Measurements from ENCODE around the gene ZNF81. TPM values are rescaled to one million over a fixed set of nuclear protein-coding genes. Genes with fewer than 3 reads are reported as not detected.

Gene ZNF81
- total RNA-seq, 1 experiment from 2014 or later = 6.1 TPM

DNA sequence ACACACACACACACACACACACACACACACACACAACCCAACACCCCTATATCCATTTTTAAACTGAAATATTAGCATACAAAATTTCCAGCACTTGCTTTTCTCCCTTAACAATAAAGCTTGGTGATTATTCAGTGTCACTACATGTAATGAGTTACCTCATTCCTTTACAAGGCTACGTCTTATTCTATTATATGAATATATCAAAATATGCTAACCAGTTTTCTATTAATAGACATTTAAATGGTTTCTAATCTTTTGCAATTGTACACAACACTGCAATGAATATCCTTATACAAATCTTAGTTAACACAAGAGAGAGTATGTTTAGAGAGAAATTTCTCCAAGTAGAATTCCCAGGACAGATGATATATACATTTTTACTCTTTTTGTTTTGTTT lies 14.2 kb downstream of the ZNF81 start:
- H3K79me2 ChIP-seq (ENCODE audit: low read length) = no peaks in the 10 kb centered on the region
- no peak overlapping the region for H2AFZ ChIP-seq (ENCODE audit: low read length)
- no peaks in the 10 kb centered on the region for H3K9me3 ChIP-seq (ENCODE audit: low read length)
- H3K4me1 ChIP-seq (ENCODE audit: low read length) = peaks cover 13% of the 10 kb centered on the region
- no peak overlapping the region for H3K9ac ChIP-seq (ENCODE audit: low read length)
- no peaks in the 10 kb centered on the region for H3K27me3 ChIP-seq (ENCODE audit: low read length)
- H3K4me3 ChIP-seq (ENCODE audit: low read length) = no peak overlapping the region
- no peaks in the 10 kb centered on the region for H3K9me2 ChIP-seq (replicated peaks; ENCODE audit: insufficient read depth, low read length)
- no peaks in the 10 kb centered on the region for H4K20me1 ChIP-seq (ENCODE audit: insufficient read depth, low read depth, low read length)
- no peak for DNase-seq
- no peak overlapping the region for H3K4me2 ChIP-seq (ENCODE audit: low read depth, low read length, poor library complexity, severe bottlenecking)
- 0 out of 2 replicates have a peak, but pooled peaks cover 4% of the 10 kb centered on the region for H3K36me3 ChIP-seq (ENCODE audit: insufficient read depth, low read length)
- H3K27ac ChIP-seq (ENCODE audit: low read length) = no peak overlapping the region

DNA sequence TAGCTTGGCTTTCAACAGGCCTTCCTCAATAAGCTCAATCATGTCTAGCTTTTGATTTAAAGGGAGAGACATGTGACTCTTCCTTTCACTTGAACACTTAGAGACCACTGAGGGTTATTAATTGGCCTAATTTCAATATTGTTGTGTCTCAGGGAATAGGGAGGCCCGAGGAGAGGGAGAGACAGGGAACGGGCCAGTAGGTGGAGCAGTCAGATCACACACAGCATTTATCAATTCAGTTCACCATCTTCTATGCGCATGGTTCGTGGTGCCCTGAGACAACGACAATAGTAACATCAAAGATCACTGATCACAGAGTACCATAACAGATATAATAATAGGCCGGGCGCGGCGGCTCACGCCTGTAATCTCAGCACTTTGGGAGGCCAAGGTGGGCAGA lies 17.8 kb downstream of the ZNF81 start:
- H3K9ac ChIP-seq (ENCODE audit: low read length) = no peak overlapping the region
- H3K36me3 ChIP-seq (ENCODE audit: insufficient read depth, low read length) = no peaks in the 10 kb centered on the region
- H3K4me2 ChIP-seq (ENCODE audit: low read depth, low read length, poor library complexity, severe bottlenecking) = no peak overlapping the region
- H3K79me2 ChIP-seq (ENCODE audit: low read length) = no peaks in the 10 kb centered on the region
- no peaks in the 10 kb centered on the region for H4K20me1 ChIP-seq (ENCODE audit: insufficient read depth, low read depth, low read length)
- peaks cover 8% of the 10 kb centered on the region for H3K4me1 ChIP-seq (ENCODE audit: low read length)
- H3K27me3 ChIP-seq (ENCODE audit: low read length) = no peaks in the 10 kb centered on the region
- H3K9me2 ChIP-seq (replicated peaks; ENCODE audit: insufficient read depth, low read length) = no peaks in the 10 kb centered on the region
- DNase-seq = no peak
- no peak overlapping the region for H3K27ac ChIP-seq (ENCODE audit: low read length)
- H3K9me3 ChIP-seq (ENCODE audit: low read length) = no peaks in the 10 kb centered on the region
- H2AFZ ChIP-seq (ENCODE audit: low read length) = no peak overlapping the region
- H3K4me3 ChIP-seq (ENCODE audit: low read length) = no peak overlapping the region

DNA sequence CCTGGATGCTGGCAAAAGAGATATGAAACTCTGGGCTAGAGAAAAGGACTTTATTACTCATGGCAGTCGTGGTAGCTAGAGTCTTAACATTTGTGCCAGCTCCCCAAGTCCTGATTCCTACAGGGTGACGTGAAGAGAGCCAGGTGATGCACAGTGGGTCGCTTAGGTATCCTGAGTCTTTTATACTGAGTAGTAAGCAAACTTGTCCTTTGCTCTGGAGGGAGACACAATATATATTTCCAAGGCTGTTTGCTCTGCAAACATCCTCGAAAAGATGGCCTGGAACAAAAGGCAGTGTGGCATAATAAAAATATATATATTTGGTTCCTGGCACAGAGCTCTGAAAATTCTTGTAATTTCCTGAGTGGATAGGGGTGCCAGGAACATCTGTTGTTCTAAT lies 23.0 kb downstream of the ZNF81 start:
- Histone ChIP-seq H3K9me3 (ENCODE audit: low read length) (no peaks in the 10 kb centered on the region), H3K9ac (ENCODE audit: low read length) (no peak overlapping the region), H2AFZ (ENCODE audit: low read length) (no peak overlapping the region), H3K27me3 (ENCODE audit: low read length) (no peaks in the 10 kb centered on the region), H3K4me2 (ENCODE audit: low read depth, low read length, poor library complexity, severe bottlenecking) (no peak overlapping the region), H3K27ac (ENCODE audit: low read length) (no peak overlapping the region), H4K20me1 (ENCODE audit: insufficient read depth, low read depth, low read length) (no peaks in the 10 kb centered on the region), H3K4me1 (ENCODE audit: low read length) (no peaks in the 10 kb centered on the region), H3K36me3 (ENCODE audit: insufficient read depth, low read length) (no peaks in the 10 kb centered on the region), H3K79me2 (ENCODE audit: low read length) (no peaks in the 10 kb centered on the region), H3K4me3 (ENCODE audit: low read length) (no peak overlapping the region), H3K9me2 (replicated peaks; ENCODE audit: insufficient read depth, low read length) (no peaks in the 10 kb centered on the region)
- no peak for DNase-seq

DNA sequence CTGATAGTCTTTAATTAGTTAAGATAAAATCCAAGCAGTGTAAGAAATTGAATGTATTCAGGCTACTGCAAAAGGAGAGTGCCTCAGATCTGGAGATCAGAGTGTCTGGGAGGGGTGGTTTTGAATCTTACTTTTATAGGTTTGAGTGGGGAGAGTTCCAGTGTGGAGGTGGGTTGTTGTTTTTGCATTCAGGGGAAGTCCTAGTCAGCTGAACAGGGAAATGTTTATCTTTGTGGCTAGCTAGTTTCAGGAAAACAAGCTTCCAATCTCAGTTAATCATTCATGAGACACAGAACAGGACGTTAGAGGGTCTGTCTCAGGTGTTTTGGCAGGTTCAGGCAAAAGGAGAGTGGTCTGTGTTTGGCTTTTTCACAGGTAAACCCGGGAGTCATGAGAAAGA lies 26.0 kb downstream of the ZNF81 start:
- no peaks in the 10 kb centered on the region for H3K27me3 ChIP-seq (ENCODE audit: low read length)
- no peak overlapping the region for H3K27ac ChIP-seq (ENCODE audit: low read length)
- H3K9ac ChIP-seq (ENCODE audit: low read length) = no peak overlapping the region
- no peaks in the 10 kb centered on the region for H4K20me1 ChIP-seq (ENCODE audit: insufficient read depth, low read depth, low read length)
- H3K9me2 ChIP-seq (replicated peaks; ENCODE audit: insufficient read depth, low read length) = no peaks in the 10 kb centered on the region
- H3K4me2 ChIP-seq (ENCODE audit: low read depth, low read length, poor library complexity, severe bottlenecking) = no peak overlapping the region
- H3K4me3 ChIP-seq (ENCODE audit: low read length) = no peak overlapping the region
- no peaks in the 10 kb centered on the region for H3K4me1 ChIP-seq (ENCODE audit: low read length)
- no peaks in the 10 kb centered on the region for H3K9me3 ChIP-seq (ENCODE audit: low read length)
- no peaks in the 10 kb centered on the region for H3K36me3 ChIP-seq (ENCODE audit: insufficient read depth, low read length)
- H3K79me2 ChIP-seq (ENCODE audit: low read length) = no peaks in the 10 kb centered on the region
- H2AFZ ChIP-seq (ENCODE audit: low read length) = no peak overlapping the region
- DNase-seq = no peak

DNA sequence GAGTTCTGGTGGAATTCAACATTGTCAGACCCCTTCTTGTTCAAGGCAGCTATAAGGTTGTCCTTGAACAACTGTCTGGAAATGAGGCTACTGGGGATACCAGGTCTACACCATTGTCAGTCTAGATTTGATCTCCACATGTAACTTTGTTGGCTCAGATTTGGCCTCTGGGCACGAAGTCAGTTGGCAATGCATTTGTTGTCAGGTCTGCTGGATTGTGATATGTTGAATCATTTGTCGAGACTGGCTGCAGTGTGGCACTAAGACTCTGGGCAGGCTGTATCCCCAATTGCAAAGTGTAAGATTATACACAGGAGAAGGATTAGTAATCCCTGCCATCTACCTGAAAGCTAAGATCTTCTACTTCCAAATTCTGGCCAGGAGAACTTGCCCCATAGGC lies 26.5 kb downstream of the ZNF81 start:
- H2AFZ ChIP-seq (ENCODE audit: low read length) = no peak overlapping the region
- no peaks in the 10 kb centered on the region for H3K9me3 ChIP-seq (ENCODE audit: low read length)
- DNase-seq = no peak

DNA sequence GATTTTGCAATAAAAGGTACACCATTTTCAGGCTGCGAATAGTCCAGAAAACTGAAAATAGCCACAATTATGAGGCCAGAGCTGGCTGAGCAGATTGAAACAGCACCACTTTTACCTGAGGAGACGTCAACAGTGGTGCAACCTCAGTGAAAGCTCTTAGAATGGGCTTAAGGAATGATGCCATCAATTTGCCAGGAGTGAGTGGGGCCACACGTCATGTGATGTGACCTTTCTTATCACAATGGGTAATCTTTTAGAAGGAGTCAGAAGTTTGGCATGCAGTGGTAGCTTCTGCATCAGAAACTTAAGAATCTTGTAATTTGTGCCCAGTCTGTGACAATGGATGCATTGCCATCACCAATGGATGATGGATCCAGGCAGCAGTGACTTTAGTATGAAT lies 27.6 kb downstream of the ZNF81 start:
- H3K4me3 ChIP-seq (ENCODE audit: low read length) = no peak overlapping the region
- H3K27ac ChIP-seq (ENCODE audit: low read length) = no peak overlapping the region
- no peak overlapping the region for H2AFZ ChIP-seq (ENCODE audit: low read length)
- H3K4me2 ChIP-seq (ENCODE audit: low read depth, low read length, poor library complexity, severe bottlenecking) = no peak overlapping the region
- H3K4me1 ChIP-seq (ENCODE audit: low read length) = no peaks in the 10 kb centered on the region
- no peaks in the 10 kb centered on the region for H3K36me3 ChIP-seq (ENCODE audit: insufficient read depth, low read length)
- H3K27me3 ChIP-seq (ENCODE audit: low read length) = no peaks in the 10 kb centered on the region
- H4K20me1 ChIP-seq (ENCODE audit: insufficient read depth, low read depth, low read length) = no peaks in the 10 kb centered on the region
- no peaks in the 10 kb centered on the region for H3K9me2 ChIP-seq (replicated peaks; ENCODE audit: insufficient read depth, low read length)
- no peaks in the 10 kb centered on the region for H3K9me3 ChIP-seq (ENCODE audit: low read length)
- H3K9ac ChIP-seq (ENCODE audit: low read length) = no peak overlapping the region
- no peak for DNase-seq
- no peaks in the 10 kb centered on the region for H3K79me2 ChIP-seq (ENCODE audit: low read length)

More for the DNA sequence above, 26.5 kb downstream of the ZNF81 start:
- no peak overlapping the region for H3K4me3 ChIP-seq (ENCODE audit: low read length)
- no peaks in the 10 kb centered on the region for H3K79me2 ChIP-seq (ENCODE audit: low read length)
- no peaks in the 10 kb centered on the region for H4K20me1 ChIP-seq (ENCODE audit: insufficient read depth, low read depth, low read length)
- no peaks in the 10 kb centered on the region for H3K36me3 ChIP-seq (ENCODE audit: insufficient read depth, low read length)
- no peak overlapping the region for H3K4me2 ChIP-seq (ENCODE audit: low read depth, low read length, poor library complexity, severe bottlenecking)
- no peak overlapping the region for H3K9ac ChIP-seq (ENCODE audit: low read length)
- no peaks in the 10 kb centered on the region for H3K4me1 ChIP-seq (ENCODE audit: low read length)
- no peaks in the 10 kb centered on the region for H3K27me3 ChIP-seq (ENCODE audit: low read length)
- no peak overlapping the region for H3K27ac ChIP-seq (ENCODE audit: low read length)
- H3K9me2 ChIP-seq (replicated peaks; ENCODE audit: insufficient read depth, low read length) = no peaks in the 10 kb centered on the region

DNA sequence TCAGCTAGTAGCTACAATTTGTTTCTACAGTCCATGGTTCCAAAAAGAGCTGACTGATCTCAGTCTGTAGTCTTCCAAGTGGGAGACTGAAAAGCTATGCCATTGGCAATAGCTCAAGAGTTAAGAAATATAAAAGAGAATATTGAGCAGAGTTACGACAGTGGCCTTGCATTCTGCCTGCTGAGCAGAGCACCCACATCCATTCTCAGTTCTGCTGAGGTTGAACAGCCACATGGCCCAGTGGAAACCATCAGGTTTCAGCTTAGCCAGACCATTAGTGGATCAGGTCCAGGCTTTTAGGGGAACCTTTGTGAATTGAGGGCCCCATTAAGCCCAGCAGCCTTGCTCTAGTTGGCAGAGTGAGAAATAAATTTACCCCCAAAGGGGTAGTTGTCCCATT lies 28.1 kb downstream of the ZNF81 start:
- Histone ChIP-seq H3K4me3 (ENCODE audit: low read length) (no peak overlapping the region), H4K20me1 (ENCODE audit: insufficient read depth, low read depth, low read length) (no peaks in the 10 kb centered on the region), H3K79me2 (ENCODE audit: low read length) (no peaks in the 10 kb centered on the region), H3K4me1 (ENCODE audit: low read length) (no peaks in the 10 kb centered on the region), H3K9me3 (ENCODE audit: low read length) (no peaks in the 10 kb centered on the region), H3K4me2 (ENCODE audit: low read depth, low read length, poor library complexity, severe bottlenecking) (no peak overlapping the region), H3K36me3 (ENCODE audit: insufficient read depth, low read length) (no peaks in the 10 kb centered on the region), H3K27me3 (ENCODE audit: low read length) (no peaks in the 10 kb centered on the region), H3K9ac (ENCODE audit: low read length) (no peak overlapping the region), H2AFZ (ENCODE audit: low read length) (no peak overlapping the region), H3K9me2 (replicated peaks; ENCODE audit: insufficient read depth, low read length) (no peaks in the 10 kb centered on the region), H3K27ac (ENCODE audit: low read length) (no peak overlapping the region)
- DNase-seq = no peak

DNA sequence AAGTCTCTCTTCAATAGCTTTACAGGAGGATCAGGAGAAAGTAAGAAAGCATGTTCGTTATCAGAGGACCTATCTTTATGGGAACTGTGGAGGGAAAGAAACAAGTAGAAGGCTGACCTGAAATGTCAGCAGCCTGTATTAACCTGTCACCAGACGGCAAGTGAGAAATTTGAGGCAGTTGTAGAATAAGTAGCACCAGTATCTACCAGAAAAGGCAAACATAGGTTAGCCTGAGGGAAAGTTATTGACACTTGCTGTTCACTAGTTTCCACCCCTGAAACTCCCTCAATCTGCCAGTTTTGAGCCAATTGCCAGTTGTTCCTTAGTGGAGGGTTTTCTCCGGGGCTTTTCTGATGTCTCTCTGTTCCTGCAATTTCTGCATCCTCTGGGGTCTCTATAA lies 36.4 kb downstream of the ZNF81 start:
- H3K9me2 ChIP-seq (replicated peaks; ENCODE audit: insufficient read depth, low read length) = no peaks in the 10 kb centered on the region
- DNase-seq = no peak
- H3K36me3 ChIP-seq (ENCODE audit: insufficient read depth, low read length) = peaks cover 13% of the 10 kb centered on the region; the same call in 1 of the 2 replicates

DNA sequence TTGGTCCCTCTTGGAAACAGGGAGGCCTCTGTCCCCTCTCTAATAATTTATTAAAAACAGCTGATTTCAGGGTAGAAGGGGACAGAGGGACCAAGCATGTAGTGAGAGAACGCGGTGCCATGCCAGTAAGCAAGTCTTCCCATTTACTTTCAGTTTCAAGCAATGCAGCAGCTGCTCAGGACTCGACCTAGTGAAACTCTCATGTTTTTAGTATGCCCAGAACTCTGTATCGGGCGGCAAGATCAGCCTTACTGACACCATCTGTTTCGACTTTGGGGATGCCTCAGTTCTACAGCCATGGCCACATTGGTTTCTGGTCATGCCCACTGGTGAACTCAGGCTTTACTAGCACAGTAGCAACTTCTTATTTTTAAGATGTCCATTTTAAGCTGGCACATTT lies 40.6 kb downstream of the ZNF81 start:
- H3K36me3 ChIP-seq (ENCODE audit: insufficient read depth, low read length) = peaks cover 14% of the 10 kb centered on the region; the same call in 1 of the 2 replicates
- H3K9me2 ChIP-seq (replicated peaks; ENCODE audit: insufficient read depth, low read length) = no peaks in the 10 kb centered on the region
- no peaks in the 10 kb centered on the region for H3K79me2 ChIP-seq (ENCODE audit: low read length)
- DNase-seq = no peak
- H3K4me1 ChIP-seq (ENCODE audit: low read length) = no peaks in the 10 kb centered on the region
- no peak overlapping the region for H2AFZ ChIP-seq (ENCODE audit: low read length)
- no peak overlapping the region for H3K4me3 ChIP-seq (ENCODE audit: low read length)
- H3K27me3 ChIP-seq (ENCODE audit: low read length) = no peaks in the 10 kb centered on the region
- H3K9ac ChIP-seq (ENCODE audit: low read length) = no peak overlapping the region
- peaks cover 4% of the 10 kb centered on the region for H3K9me3 ChIP-seq (ENCODE audit: low read length)
- H4K20me1 ChIP-seq (ENCODE audit: insufficient read depth, low read depth, low read length) = no peaks in the 10 kb centered on the region
- H3K4me2 ChIP-seq (ENCODE audit: low read depth, low read length, poor library complexity, severe bottlenecking) = no peak overlapping the region
- no peak overlapping the region for H3K27ac ChIP-seq (ENCODE audit: low read length)

More for the DNA sequence above, 36.4 kb downstream of the ZNF81 start:
- Histone ChIP-seq H3K9me3 (ENCODE audit: low read length) (peaks cover 4% of the 10 kb centered on the region), H3K4me3 (ENCODE audit: low read length) (no peak overlapping the region), H3K4me2 (ENCODE audit: low read depth, low read length, poor library complexity, severe bottlenecking) (no peak overlapping the region), H2AFZ (ENCODE audit: low read length) (no peak overlapping the region), H4K20me1 (ENCODE audit: insufficient read depth, low read depth, low read length) (no peaks in the 10 kb centered on the region), H3K27ac (ENCODE audit: low read length) (no peak overlapping the region), H3K9ac (ENCODE audit: low read length) (no peak overlapping the region), H3K79me2 (ENCODE audit: low read length) (no peaks in the 10 kb centered on the region), H3K27me3 (ENCODE audit: low read length) (no peaks in the 10 kb centered on the region), H3K4me1 (ENCODE audit: low read length) (no peaks in the 10 kb centered on the region)
